Stimulated activated CD4-positive, alpha-beta T cell treated with anti-CD3 and anti-CD28 coated beads, Interleukin-1b, Interleukin-23, amount 100 ng/mL, for 48 hours (primary cell): ENCODE measurements around the gene SOX14.

ENCODE experiments used
- DNase-seq: peaks from one replicate; pipeline ENCODE4 v3.0.0-alpha.2; 2020

SOX14 gene

GRCh38 chr3:137768361-137769321 lies 4.5 kb downstream of the SOX14 start:
- DNase-seq, result no peak

DNA sequence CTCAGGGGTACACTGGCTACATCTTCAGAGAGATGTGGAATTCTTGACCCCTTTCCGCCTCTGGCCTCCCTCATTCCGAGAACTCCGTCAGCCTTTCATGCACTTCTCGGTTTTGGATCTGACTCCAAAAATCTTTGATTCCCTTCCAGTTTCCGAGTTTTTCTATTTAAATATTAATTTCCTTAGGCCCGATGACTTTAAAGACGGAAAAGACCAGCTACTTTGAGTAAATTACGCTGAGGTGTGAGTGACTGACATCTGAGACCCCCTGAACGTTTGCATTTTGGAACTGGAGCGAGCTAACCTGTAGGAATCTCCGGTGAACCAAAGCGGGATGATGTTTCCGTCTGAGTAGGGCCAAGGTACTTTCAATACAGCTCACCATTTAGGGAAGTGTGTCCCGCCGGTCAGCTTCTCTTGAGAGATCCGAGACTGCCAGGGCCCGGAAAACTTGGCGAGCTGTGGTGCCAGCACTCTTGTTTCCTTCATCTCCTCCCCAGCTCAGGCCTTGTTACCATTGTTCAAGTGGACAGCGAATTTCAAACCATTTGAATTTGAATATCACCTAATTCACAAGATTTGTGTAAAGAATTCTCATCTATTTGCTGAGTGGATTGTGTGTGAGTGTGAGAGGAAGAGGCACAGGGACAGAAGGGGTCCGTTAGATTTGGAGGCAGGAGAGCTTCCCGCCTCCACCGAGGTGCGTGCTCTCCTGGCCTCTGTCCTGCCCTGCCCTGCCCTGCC lies 5.4 kb downstream of the SOX14 start:
- no peak for DNase-seq

GRCh38 chr3:137770066-137770834 lies 6.1 kb downstream of the SOX14 start:
- no peak for DNase-seq

- no peak for DNase-seq
Observed at GRCh38 chr3:137770835-137771399, 6.8 kb downstream of the SOX14 start.

GRCh38 chr3:137771401-137772213 lies 7.5 kb downstream of the SOX14 start:
- no peak for DNase-seq

DNA sequence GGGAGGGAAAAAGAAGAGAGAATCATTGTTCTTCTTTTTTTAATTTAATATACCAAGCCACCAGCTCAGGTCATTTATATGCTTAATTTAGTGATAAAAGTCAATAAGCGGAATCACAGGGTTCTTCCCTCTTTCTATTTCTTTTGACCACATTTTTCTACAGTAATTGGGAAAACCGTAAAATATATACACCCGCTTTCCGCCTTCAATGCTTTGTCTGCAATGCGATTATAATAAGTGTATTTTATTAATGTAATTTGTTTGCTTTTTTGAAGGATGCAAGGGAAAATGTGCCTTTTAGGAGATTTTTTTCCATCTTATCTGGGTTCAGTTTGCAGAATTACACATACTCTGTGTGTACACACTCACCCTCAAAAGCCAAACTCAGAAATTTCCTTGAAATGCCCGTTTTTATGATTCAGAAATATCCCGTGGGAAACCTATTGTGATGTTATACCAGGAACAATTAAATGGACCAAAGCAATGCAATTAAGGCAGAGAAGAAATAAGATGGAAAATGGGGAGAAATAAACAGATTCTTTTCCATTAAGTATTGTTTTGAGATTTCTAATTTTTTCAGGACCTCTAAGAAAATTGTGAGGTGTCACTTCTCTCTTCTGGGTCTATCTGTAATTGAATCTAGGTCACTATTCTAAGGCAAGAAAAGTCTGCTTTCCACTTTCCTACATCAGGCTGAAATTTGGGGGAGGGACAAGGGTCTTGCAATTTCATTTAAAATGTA lies 8.3 kb downstream of the SOX14 start:
- DNase-seq, result no peak

GRCh38 chr3:137778941-137779340 lies 14.8 kb downstream of the SOX14 start:
- DNase-seq, result no peak

DNA sequence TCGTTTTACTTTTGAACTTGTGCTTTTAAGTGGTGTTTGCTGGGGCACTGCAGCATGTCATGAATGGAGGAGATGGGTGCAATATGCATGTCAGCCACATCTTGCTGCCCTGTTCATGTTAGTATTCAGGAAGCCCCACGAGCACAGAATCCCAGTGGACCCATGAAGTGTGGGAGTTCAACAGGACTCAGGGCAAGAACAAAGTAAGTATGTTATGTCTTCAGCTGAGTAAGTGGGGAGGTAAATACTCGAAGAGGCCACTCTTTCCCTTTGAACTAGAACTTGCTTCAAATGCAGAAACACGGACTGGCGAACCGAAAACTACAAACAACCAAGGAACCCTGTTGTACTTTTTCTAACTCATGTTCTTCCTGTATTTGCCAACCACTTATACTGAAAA lies 23.4 kb downstream of the SOX14 start:
- DNase-seq, result no peak

- DNase-seq, result no peak
Observed at GRCh38 chr3:137789236-137789635, 25.1 kb downstream of the SOX14 start.

DNA sequence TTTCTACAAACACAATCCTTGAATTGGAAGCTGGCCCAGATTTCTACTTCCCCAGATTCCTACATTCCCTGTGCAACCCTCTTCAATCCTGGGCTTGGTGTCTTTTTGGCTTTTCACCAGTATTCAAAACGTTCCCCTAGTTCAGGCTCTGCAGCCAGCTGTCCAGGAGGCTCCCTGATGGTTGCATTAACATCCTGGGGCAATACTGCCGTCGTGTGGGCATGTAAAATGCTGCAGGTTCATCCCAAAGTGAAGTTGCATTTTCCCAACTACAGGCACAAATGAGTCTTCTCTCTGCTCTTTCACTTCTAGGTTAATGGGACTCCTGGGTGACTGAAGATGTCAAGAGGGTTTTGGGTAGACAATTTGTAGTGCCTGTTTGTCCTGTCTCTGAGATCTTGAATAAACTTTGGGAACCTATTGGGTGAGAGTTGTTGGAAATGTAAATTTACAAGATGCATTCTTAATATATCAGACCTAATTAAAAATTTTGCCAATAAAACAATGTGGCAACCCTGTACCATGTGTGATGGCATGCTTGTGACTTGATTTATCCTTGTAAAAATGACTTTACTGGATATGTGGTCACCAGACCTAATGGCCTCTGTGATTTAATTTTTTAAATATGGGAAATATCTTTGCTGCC lies 28.6 kb downstream of the SOX14 start:
- no peak for DNase-seq

DNA sequence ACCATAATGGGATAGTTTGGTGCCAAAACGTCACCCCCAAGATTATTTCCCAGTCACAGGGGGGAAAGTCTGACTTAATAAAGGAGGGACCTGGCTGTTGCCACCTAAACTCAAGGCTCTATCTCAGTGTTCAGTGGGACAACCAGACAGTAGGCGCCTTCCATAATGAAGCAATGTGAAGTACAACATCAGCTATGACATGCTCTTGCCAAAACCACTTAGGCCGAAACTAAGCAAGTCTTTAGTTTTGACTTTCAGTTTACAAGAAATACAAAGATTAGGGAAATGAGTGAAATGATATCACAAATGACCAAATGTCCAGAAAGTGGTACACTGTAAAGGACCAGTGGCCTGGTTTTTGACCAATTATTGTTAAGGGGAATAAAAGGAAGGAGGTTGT lies 32.9 kb downstream of the SOX14 start:
- DNase-seq, result no peak

DNA sequence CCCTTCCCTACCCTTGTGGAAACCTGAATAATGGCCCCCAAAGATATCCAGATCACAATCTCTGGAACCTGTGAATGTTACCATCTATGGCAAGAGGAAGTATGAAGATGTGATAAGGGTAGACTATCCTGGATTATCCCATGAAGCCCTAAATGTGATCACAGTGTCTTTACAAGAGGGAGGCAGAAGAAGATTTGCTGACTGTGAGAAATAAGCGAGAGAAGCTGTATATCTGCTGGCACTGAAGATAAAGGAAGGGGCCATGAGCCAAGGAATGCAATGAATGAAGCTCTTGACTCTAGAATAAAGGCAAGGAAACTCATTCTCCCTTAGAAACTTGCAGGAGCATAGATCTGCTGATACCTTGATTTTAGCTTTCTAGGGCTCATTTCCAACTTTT lies 39.1 kb downstream of the SOX14 start:
- no peak for DNase-seq

DNA sequence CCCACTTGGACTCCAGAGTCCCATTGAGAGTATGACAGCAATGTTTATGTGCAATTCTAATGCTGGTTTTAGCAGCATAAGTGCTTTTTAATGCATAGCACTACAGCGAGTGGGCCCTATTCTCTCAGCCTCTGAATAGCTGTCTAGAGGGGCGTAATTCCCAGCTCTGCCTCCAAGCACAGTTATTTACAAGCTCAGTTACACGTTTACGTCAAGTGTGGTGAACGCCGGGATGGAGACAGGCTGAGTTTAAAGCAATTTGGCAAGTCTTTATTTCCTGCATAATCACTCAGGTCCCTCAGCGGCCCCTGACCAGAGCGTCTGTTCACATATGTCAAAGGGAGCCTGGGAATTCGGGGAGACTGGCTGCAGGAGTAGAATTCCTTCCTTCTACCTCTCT lies 43.9 kb downstream of the SOX14 start:
- no peak for DNase-seq

DNA sequence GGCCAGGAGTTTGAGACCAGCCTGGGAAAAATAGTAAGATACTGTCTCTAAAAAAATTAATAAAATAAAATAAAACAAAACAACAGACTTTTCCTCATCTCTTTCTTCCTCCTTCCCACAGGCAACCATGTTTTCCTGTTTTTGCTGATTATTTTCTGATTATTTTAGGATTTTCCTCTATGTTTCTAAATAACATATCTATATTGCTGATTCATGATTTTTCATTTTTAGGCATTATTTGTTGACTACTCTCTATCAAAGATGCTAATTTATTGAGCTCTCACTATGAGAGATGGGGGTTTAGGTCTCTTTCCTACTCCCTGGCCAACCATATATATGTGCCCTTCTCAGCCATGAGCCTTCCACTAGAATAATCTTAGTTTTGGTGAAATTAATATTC lies 45.4 kb downstream of the SOX14 start:
- DNase-seq, result no peak

- DNase-seq, result no peak
Observed at GRCh38 chr3:137812023-137812422, 47.9 kb downstream of the SOX14 start.

DNA sequence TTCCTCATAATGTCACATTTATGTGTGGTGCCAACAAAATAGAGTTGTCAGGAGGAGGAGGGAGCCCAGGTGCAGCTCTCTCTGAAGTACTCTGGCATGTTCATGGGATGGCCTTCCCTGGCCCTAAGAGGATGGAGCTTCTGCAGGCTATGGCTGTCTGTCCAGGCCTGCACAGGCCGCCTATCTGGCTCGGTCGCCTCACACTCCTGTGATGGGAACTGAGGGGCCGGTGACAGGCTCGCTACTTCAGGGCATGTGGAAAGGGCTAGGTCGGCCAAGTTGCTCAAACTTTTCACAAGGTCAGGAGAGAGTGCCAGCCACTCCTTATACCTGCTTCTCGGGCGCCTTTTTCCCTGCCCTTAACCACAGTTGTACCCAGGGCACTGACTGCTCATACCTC lies 51.1 kb downstream of the SOX14 start:
- DNase-seq, result no peak
